Activated CD8-positive, alpha-beta memory T cell treated with anti-CD3 and anti-CD28 coated beads for 36 hours (primary cell): ENCODE results near the gene LAMTOR4. TPM values are rescaled to one million over a fixed set of nuclear protein-coding genes. Genes with fewer than 3 reads are reported as not detected.
"Not testable (repeated sequence)": the region's sequence is repeated elsewhere in the genome, so short reads cannot be mapped to it uniquely, and the experiment has no call there.

ENCODE experiments used
- CTCF ChIA-PET: fragments of 350-600 bp; sonication (Branson Sonifier 250); formaldehyde crosslinking; loops from one replicate; lab custom pipeline; 2021; ENCODE audit warnings: antibody characterized with exemption; lab: Charles Lee
- POLR2A ChIA-PET: fragments of 350-600 bp; sonication (Branson Sonifier 250); formaldehyde crosslinking; loops from one replicate; lab custom pipeline; 2021; ENCODE audit warnings: antibody characterized with exemption; lab: Charles Lee
- total RNA-seq, 2 experiments: library from RNA; stranded (reverse); gene quantifications; one replicate each; pipeline ENCODE4 v1.2.3, GENCODE V29; 2021

The LAMTOR4 gene
- total RNA-seq, 2 experiments from 2014 or later: 117 to 120 TPM

- ChIA-PET CTCF (interaction anchor here (0.8 to 3.7 kb wide), 13 partner anchors 12 to 318 kb away, joined by 3 to 16 read pairs (median 6); partner anchors contain the start of gene LAMTOR4), POLR2A (no interaction called here)
These were observed 16.0 kb upstream of the LAMTOR4 start for GRCh38 chr7:100132697-100133151.

- ChIA-PET CTCF (interaction anchor here (1.0 kb wide), 1 partner anchor 79 kb away, joined by 4 read pairs; no protein-coding TSS in a partner anchor), POLR2A (interaction anchor here (0.6 kb wide), 2 partner anchors 8 to 32 kb away, joined by 3 to 4 read pairs; no protein-coding TSS in a partner anchor)
These were observed 10.6 kb upstream of the LAMTOR4 start for GRCh38 chr7:100137851-100138760.

- CTCF ChIA-PET: interaction anchor here (0.8 to 1.2 kb wide), 2 partner anchors 11 to 12 kb away, joined by 3 to 4 read pairs; no protein-coding TSS in a partner anchor
- POLR2A ChIA-PET: no interaction called here
These were observed 7.2 kb upstream of the LAMTOR4 start for GRCh38 chr7:100141555-100141949.

GRCh38 chr7:100142461-100142860 lies 6.3 kb upstream of the LAMTOR4 start:
- ChIA-PET CTCF (interaction anchor here (0.6 to 0.8 kb wide), 3 partner anchors 13 to 35 kb away, joined by 4 to 5 read pairs (median 4); partner anchors contain the start of gene STAG3), POLR2A (no interaction called here)

DNA sequence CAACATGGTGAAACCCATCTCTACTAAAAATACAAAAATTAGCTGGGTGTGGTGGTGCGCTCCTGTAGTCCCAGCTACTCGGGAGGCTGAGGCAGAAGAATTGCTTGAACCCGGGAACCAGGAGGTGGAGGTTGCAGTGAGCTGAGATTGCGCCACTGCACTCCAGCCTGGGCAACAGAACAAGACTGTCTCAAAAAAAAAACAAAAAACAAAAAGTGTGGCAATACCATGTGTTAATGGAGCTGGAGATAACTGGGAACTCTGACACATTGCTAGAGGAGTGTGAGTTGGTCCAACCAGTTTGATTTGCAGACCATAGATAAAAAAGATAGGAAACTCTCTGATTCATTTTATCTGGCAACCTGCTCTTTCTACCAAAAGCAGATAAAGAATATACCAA lies 2.4 kb upstream of the LAMTOR4 start:
- CTCF ChIA-PET: interaction anchor here (0.5 to 1.7 kb wide), 3 partner anchors 11 to 18 kb away, joined by 3 to 6 read pairs (median 3); no protein-coding TSS in a partner anchor
- POLR2A ChIA-PET: not testable (repeated sequence)

GRCh38 chr7:100147278-100147677 lies 1.4 kb upstream of the LAMTOR4 start:
- ChIA-PET CTCF (interaction anchor here (0.7 to 1.7 kb wide), 3 partner anchors 13 to 21 kb away, joined by 3 to 6 read pairs (median 4); no protein-coding TSS in a partner anchor), POLR2A (interaction anchor here (0.5 to 1.1 kb wide), 5 partner anchors 19 to 125 kb away, joined by 3 to 6 read pairs (median 3); no protein-coding TSS in a partner anchor)

DNA sequence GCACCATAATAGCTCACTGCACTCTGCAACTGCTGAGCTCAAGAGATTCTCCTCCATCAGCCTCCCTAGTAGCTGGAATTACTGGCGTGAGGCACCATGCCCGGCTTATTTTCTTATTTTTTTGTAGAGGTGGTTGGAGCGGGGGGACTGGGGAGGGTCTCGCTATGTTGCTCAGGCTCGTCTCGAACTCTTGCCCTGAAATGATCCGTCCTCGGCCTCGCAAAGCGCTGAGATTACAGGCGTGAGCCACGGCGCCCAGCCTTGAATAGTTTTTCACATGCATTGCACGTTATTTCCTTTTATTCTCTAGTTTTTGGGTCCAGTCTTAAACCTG lies 526 bp upstream of the LAMTOR4 start:
- POLR2A ChIA-PET: interaction anchor here (0.6 to 1.2 kb wide), 7 partner anchors 9 to 755 kb away, joined by 3 to 6 read pairs (median 3); no protein-coding TSS in a partner anchor

GRCh38 chr7:100152404-100152803 lies 3.7 kb downstream of the LAMTOR4 start:
- ChIA-PET CTCF (interaction anchor here (0.7 kb wide), 1 partner anchor 178 kb away, joined by 4 read pairs; no protein-coding TSS in a partner anchor), POLR2A (interaction anchor here (0.7 kb wide), 1 partner anchor 300 kb away, joined by 6 read pairs; no protein-coding TSS in a partner anchor)

More for the DNA sequence above, 526 bp upstream of the LAMTOR4 start:
- CTCF ChIA-PET: interaction anchor here (0.5 to 1.7 kb wide), 7 partner anchors 13 to 63 kb away, joined by 3 to 6 read pairs (median 5); no protein-coding TSS in a partner anchor

GRCh38 chr7:100152937-100153666 lies 4.4 kb downstream of the LAMTOR4 start:
- ChIA-PET CTCF (interaction anchor here (0.7 kb wide), 1 partner anchor 178 kb away, joined by 4 read pairs; no protein-coding TSS in a partner anchor), POLR2A (no interaction called here)

DNA sequence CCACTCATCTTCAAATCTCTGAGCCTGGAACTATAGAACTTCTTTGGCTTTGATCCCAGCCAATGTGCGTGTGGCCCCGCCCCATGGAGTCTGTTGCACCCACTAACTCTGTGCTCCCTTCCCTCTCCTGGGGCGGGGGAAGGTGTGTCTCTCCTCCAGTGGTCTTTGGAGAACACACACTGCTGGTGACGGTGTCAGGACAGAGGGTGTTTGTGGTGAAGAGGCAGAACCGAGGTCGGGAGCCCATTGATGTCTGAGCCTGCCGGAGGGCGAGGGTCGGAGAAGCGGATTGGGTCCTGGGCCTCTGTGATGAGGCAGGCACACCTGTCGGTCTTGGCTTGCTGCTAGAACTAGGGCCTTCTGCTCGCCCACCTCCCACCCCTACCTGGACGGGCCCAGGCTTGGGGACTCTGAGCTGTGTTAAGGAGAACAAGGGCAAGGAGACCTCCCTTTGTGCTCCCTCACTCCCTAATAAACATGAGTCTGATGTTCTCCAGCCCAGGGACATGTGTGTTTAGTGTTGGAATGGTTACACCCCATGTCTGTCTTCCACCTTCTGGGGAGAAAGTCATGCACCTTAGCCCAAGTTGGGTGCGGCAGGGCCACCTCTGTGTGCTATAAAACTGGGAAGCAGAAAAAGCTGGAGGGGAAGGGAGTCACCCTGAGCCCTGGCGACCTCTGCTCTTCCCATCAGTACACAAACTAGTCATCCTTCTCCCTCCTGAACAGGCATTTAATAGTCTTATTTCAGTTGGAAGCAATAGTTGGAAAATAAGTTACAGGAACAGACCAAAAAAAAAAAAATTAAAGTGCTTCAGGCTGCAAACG lies 5.2 kb downstream of the LAMTOR4 start:
- POLR2A ChIA-PET: no interaction called here
- CTCF ChIA-PET: no interaction called here

DNA sequence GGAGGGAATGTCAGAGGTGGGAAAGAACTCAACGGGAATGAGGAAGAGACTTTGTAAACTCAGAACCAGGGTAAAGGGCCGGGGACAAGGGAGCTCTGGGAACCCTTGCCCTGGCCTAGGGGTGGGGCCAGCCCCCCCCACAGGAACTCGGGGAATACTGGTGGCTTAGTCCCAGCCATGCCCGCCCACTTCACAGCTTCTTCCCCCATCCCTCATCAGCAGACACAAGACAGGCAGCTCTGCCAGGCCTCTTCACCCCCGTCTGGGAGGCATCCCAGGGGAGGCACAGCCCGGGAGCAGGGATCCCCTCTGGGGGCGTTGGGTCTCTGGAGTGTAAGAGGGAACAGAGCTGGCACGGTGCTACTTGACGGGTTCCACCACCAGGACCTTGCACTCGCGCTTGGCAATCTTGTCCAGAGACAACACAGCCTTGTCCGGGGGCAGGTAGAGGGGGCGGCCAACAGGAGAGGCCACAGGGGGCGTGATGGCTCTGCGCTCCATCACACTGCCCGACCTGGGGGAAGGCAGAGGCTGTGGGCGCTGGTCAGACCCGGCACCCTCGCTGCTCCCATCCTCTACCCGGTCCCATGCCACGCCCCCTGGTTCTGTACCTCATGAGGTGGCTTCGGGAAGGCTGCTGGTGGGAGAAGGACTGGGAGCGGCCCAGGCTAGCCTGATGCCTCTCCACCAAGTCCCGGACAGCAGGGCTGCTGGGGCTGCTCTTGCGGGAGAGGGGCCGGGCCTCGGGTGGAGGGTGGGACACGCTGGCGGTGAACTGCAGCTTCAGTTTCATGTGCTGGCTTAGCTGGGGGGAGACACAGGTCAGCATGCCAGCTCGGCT lies 6.2 kb downstream of the LAMTOR4 start:
- ChIA-PET CTCF (interaction anchor here (0.9 kb wide), 1 partner anchor 11 kb away, joined by 3 read pairs; no protein-coding TSS in a partner anchor), POLR2A (interaction anchor here (0.9 kb wide), 1 partner anchor 53 kb away, joined by 3 read pairs; no protein-coding TSS in a partner anchor)

DNA sequence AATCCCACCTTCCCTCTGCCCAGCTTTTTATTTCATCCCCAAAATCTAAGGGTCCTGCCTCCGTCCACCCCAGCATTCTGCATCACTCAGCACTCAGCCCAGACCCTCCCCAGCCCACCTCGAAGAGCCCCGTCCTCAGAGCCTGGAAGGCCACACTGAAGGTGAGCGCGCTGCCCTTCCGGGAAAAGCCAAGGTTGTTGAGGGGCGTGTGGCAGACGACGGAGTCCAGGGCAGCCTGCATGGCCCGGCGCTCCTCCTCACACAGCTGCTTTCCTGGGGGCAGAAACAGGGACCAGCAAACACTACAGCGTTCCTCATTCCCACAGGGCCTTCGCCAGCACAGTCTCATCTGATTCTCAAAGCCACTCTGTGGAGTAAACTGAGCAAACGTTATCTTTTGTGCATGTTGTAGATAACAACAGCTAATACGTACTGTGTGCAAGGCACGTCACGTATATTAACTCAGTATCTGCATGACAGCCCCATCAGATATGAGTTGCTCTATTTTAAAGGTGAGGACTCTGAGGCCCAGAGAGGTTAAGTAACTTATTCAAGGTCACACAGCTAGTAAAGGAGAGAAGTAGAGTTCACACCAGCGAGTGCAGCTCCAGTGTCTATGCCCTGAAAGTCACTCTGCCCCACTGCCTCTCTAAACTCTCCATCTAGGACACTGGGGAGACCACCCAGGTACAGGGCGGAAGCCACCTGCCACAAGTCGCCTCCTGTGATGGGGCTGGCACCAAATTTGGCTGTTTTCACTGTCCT lies 7.0 kb downstream of the LAMTOR4 start:
- CTCF ChIA-PET: interaction anchor here (0.9 kb wide), 1 partner anchor 10 kb away, joined by 3 read pairs; no protein-coding TSS in a partner anchor
- POLR2A ChIA-PET: interaction anchor here (0.9 to 1.5 kb wide), 2 partner anchors 53 to 55 kb away, joined by 3 read pairs; partner anchors contain the start of gene MCM7

DNA sequence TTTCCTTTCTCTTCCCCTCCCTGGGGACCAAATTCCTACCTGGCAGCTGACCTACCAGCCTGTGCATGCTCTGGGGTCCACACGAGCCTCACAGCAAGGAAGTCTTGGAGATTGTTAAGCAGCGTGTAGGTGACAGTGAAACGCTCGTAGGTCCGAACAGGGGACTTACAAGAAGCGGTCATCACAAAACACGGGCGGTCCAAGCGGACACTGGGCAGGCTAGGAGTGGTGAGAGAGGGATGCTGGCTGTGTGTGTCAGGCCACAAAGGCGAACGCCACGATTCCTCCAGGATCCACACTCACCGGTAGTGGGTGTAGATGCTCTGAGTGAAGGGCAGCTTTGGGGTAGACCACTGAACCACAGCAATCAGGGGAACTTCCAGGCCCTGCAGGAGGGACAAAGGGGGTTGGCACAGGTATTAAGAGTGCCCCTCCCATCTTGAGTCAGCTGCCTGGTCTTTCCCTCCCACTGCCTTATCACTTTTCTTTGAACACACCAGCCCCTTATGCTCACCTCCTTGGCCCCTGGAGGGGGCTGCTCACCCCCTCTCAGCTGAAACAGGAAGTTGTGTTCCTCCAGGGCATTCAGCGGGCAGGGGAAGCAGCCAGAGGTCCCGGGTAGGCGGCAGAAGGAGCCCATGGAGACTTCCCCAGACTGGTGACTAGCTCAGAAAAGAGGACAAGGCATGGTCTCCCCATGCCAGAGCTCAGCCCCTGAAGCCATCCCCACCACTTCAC lies 7.8 kb downstream of the LAMTOR4 start:
- ChIA-PET POLR2A (interaction anchor here (1.2 to 1.5 kb wide), 2 partner anchors 8 to 56 kb away, joined by 3 read pairs; partner anchors contain the start of genes LAMTOR4 and MCM7), CTCF (interaction anchor here (0.5 to 1.4 kb wide), 3 partner anchors 24 to 735 kb away, joined by 3 to 4 read pairs (median 4); no protein-coding TSS in a partner anchor)

DNA sequence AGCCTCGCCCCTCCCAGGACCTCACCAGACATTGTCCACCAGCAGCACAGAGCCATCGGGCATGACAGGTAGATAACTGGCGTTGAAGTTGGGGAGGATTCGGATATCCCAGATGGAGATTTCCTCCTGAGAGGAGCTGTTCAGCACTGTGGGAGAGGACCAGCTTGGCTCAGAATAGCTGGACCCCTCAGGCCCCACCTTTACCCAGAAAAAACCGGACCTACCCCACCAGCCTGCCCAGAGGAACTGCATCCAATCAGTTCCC lies 8.3 kb downstream of the LAMTOR4 start:
- ChIA-PET POLR2A (interaction anchor here (1.2 to 1.5 kb wide), 2 partner anchors 8 to 56 kb away, joined by 3 read pairs; partner anchors contain the start of genes LAMTOR4 and MCM7), CTCF (interaction anchor here (0.5 to 1.4 kb wide), 3 partner anchors 24 to 735 kb away, joined by 3 to 4 read pairs (median 4); no protein-coding TSS in a partner anchor)
